Transverse colon (tissue), 3 donors: ENCODE measurements around the gene RAI14.

Experiments
- EP300 ChIP-seq: sonication (generic); formaldehyde crosslinking; IDR thresholded peaks from one replicate; pipeline ENCODE4 v1.6.1; 2017; ENCODE audit warnings: antibody characterized with exemption, low read depth
- POLR2A ChIP-seq: fragments of 450-650 bp; IDR thresholded peaks from one replicate; pipeline ENCODE4 v1.6.1; 2016; ENCODE audit warnings: antibody characterized with exemption, mild to moderate bottlenecking, moderate library complexity
- TF ChIP-seq, protein P1 (sequence below), 5 experiments: fragments of 200-600 bp in 3 of 5; fragments of 450-650 bp in 2 of 5; sonication (generic) in 3 of 5; IDR thresholded peaks; 1 replicate in 2 of 5; 2 replicates in 3 of 5; pipeline ENCODE4 v1.5.1; 2016 to 2017; ENCODE audit warnings: antibody characterized with exemption in 5 of 5, inconsistent platforms in 3 of 5, mild to moderate bottlenecking in 2 of 5, moderate library complexity in 1 of 5

DNA sequence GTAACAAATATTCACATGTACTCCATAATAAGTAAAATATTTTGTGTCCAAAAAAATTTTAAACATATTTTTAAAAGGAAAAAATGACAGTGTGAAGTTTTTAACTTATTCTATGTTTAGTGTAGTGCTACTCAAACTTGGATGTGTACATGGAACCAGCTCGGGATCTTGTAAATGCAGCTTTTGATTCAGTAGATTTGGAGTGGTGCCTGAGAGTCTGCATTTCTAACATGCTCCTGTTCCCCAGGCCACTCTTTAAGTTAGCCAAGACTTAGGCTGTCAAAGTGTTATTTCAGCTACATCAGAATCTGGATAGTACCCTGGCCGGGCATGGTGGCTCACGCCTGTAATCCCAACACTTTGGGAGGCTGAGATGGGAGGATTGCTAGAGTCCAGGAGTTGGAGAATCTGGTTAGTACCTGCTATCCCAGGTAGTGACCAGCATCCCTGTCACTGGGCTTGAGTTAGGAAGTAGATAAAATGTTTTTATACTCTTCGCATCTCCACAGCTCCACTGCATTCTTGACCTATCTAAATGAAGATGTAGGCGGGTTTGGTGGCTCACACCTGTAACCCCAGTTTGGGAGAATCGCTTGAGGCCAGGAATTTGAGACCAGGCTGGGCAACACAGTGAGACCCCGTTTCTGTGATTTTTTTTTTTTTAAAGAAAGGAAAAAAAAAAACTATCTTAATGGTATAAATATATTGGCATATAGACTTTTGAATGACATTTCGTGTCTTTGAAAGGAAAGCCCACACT lies 122.1 kb downstream of the RAI14 start:
- TF ChIP-seq, protein P1, sequence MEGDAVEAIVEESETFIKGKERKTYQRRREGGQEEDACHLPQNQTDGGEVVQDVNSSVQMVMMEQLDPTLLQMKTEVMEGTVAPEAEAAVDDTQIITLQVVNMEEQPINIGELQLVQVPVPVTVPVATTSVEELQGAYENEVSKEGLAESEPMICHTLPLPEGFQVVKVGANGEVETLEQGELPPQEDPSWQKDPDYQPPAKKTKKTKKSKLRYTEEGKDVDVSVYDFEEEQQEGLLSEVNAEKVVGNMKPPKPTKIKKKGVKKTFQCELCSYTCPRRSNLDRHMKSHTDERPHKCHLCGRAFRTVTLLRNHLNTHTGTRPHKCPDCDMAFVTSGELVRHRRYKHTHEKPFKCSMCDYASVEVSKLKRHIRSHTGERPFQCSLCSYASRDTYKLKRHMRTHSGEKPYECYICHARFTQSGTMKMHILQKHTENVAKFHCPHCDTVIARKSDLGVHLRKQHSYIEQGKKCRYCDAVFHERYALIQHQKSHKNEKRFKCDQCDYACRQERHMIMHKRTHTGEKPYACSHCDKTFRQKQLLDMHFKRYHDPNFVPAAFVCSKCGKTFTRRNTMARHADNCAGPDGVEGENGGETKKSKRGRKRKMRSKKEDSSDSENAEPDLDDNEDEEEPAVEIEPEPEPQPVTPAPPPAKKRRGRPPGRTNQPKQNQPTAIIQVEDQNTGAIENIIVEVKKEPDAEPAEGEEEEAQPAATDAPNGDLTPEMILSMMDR (IDR thresholded peaks at IDR 0.05) = no peak
- TF ChIP-seq EP300 = no peak
- no peak for TF ChIP-seq POLR2A
